HepG2 (cell line): ENCODE data around the gene HSD17B8. TPM values are rescaled to one million over a fixed set of nuclear protein-coding genes. Genes with fewer than 3 reads are reported as not detected.

Experiments
- CEBPZ ChIP-seq: IDR thresholded peaks from 2 replicates; pipeline ENCODE4 v1.6.1; 2012; ENCODE audit warnings: low read length, improper control_type of control experiment
- CERS6 ChIP-seq: sonication (generic); formaldehyde crosslinking; IDR thresholded peaks from 2 replicates; pipeline ENCODE4 v1.5.0; 2020; ENCODE audit warnings: missing genetic modification reagents
- HOXA5 ChIP-seq: sonication (generic); formaldehyde crosslinking; IDR thresholded peaks from 2 replicates; pipeline ENCODE4 v1.4.0; 2020; ENCODE audit warnings: missing genetic modification reagents
- MIER3 ChIP-seq: IDR thresholded peaks from 2 replicates; pipeline ENCODE4 v1.6.1; 2016; ENCODE audit warnings: missing compliant biosample characterization, borderline replicate concordance
- NR2F2 ChIP-seq: IDR thresholded peaks from 2 replicates; pipeline ENCODE4 v1.6.1; 2012; ENCODE audit warnings: low read depth, inconsistent platforms, borderline replicate concordance
- ONECUT2 ChIP-seq: sonication (generic); formaldehyde crosslinking; IDR thresholded peaks from 2 replicates; pipeline ENCODE4 v1.4.0; 2020; ENCODE audit warnings: missing genetic modification reagents
- RARA ChIP-seq: IDR thresholded peaks from 2 replicates; pipeline ENCODE4 v1.6.1; 2016; ENCODE audit warnings: missing genetic modification reagents, missing compliant biosample characterization
- TBX2 ChIP-seq: sonication (generic); formaldehyde crosslinking; IDR thresholded peaks from 2 replicates; pipeline ENCODE4 v1.5.0; 2020; ENCODE audit warnings: missing genetic modification reagents, mild to moderate bottlenecking, borderline replicate concordance
- TFE3 ChIP-seq: IDR thresholded peaks from 2 replicates; pipeline ENCODE4 v1.6.1; 2016
- TMF1 ChIP-seq: sonication (generic); formaldehyde crosslinking; IDR thresholded peaks from 2 replicates; pipeline ENCODE4 v1.8.1; 2022; ENCODE audit warnings: low read depth, missing genetic modification reagents
- ZNF251 ChIP-seq: sonication (generic); formaldehyde crosslinking; IDR thresholded peaks from 2 replicates; pipeline ENCODE4 v1.9.0; 2021; ENCODE audit warnings: mild to moderate bottlenecking, missing genetic modification reagents
- ZNF264 ChIP-seq: sonication (generic); formaldehyde crosslinking; IDR thresholded peaks from 2 replicates; pipeline ENCODE4 v1.4.0; 2020; ENCODE audit warnings: missing genetic modification reagents
- ZNF33A ChIP-seq: sonication (generic); formaldehyde crosslinking; IDR thresholded peaks from 2 replicates; pipeline ENCODE4 v1.5.1; 2020; ENCODE audit warnings: missing genetic modification reagents, mild to moderate bottlenecking, moderate library complexity, borderline replicate concordance
- ZNF362 ChIP-seq: sonication (generic); formaldehyde crosslinking; IDR thresholded peaks from 2 replicates; pipeline ENCODE4 v1.4.0; 2020; ENCODE audit warnings: missing genetic modification reagents, mild to moderate bottlenecking, borderline replicate concordance
- ZNF512 ChIP-seq: sonication (generic); formaldehyde crosslinking; IDR thresholded peaks from 2 replicates; pipeline ENCODE4 v1.4.0; 2020; ENCODE audit warnings: mild to moderate bottlenecking, missing genetic modification reagents
- ZNF546 ChIP-seq: sonication (generic); formaldehyde crosslinking; conservative IDR thresholded peaks from 2 replicates; pipeline ENCODE4 v1.8.1; 2023; ENCODE audit warnings: mild to moderate bottlenecking, missing genetic modification reagents
- polyA plus RNA-seq, 8 experiments: library from polyadenylated mRNA; depleted of rRNA in 3 of 8; stranded (reverse) in 7 of 8; unstranded in 1 of 8; fragments of >200 nt; fragmentation: Illumina TruSeq in 4 of 8; extraction: Trizol in 4 of 8; gene quantifications; 2 replicates each; pipeline versions ENCODE4 v1.2.1 to v1.2.3, GENCODE V29; 2011 to 2016; ENCODE audit warnings: low read depth in 4 of 8, missing spikeins in 1 of 8, mixed read lengths in 1 of 8; ENCODE audit not compliant: insufficient read depth in 1 of 8
- total RNA-seq, 5 experiments: library from RNA; depleted of rRNA; stranded (reverse); fragments of >200 nt; fragmentation: Illumina TruSeq; extraction: Trizol; gene quantifications; 2 replicates each; pipeline ENCODE4 v1.2.3, GENCODE V29; 2016; ENCODE audit warnings: low read depth in 1 of 5
- TF ChIP-seq, protein P1 (sequence below): sonication (generic); formaldehyde crosslinking; IDR thresholded peaks from 2 replicates; pipeline ENCODE4 v1.4.0; 2020; ENCODE audit warnings: missing genetic modification reagents
- TF ChIP-seq, protein P2 (sequence below): sonication (generic); formaldehyde crosslinking; IDR thresholded peaks from 2 replicates; pipeline ENCODE4 v1.8.1; 2023; ENCODE audit warnings: mild to moderate bottlenecking, missing genetic modification reagents

HSD17B8 gene
- total and polyA plus RNA-seq, 2 of the 13 experiments (the other 11 are each of a cell fraction or from before 2014, with no cell fraction given), result 12.6 to 20.1 TPM

- TF ChIP-seq, protein P1, sequence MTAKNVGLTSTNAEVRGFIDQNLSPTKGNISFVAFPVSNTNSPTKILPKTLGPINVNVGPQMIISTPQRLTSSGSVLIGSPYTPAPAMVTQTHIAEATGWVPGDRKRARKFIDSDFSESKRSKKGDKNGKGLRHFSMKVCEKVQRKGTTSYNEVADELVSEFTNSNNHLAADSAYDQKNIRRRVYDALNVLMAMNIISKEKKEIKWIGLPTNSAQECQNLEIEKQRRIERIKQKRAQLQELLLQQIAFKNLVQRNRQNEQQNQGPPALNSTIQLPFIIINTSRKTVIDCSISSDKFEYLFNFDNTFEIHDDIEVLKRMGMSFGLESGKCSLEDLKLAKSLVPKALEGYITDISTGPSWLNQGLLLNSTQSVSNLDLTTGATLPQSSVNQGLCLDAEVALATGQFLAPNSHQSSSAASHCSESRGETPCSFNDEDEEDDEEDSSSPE (CRISPR knock-in tag), result peak; percentile 26; the same call in 1 of the 2 replicates
- peak; percentile 44; the same call in 1 of the 2 replicates for TF ChIP-seq MIER3
- TF ChIP-seq, protein P2, sequence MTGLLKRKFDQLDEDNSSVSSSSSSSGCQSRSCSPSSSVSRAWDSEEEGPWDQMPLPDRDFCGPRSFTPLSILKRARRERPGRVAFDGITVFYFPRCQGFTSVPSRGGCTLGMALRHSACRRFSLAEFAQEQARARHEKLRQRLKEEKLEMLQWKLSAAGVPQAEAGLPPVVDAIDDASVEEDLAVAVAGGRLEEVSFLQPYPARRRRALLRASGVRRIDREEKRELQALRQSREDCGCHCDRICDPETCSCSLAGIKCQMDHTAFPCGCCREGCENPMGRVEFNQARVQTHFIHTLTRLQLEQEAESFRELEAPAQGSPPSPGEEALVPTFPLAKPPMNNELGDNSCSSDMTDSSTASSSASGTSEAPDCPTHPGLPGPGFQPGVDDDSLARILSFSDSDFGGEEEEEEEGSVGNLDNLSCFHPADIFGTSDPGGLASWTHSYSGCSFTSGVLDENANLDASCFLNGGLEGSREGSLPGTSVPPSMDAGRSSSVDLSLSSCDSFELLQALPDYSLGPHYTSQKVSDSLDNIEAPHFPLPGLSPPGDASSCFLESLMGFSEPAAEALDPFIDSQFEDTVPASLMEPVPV (CRISPR knock-in tag), result no peak
- no peak for TF ChIP-seq CERS6
- no peak for TF ChIP-seq CEBPZ
- no peak for TF ChIP-seq ZNF546
- TF ChIP-seq ONECUT2, result no peak
- TF ChIP-seq ZNF33A (CRISPR knock-in tag), result no peak
- TF ChIP-seq HOXA5 (CRISPR knock-in tag), result no peak
- TF ChIP-seq ZNF264 (CRISPR knock-in tag), result no peak
- no peak for TF ChIP-seq TMF1
- TF ChIP-seq NR2F2, result peak; percentile 48; the same call in 1 of the 2 replicates
- TF ChIP-seq ZNF251 (CRISPR knock-in tag), result no peak
- TF ChIP-seq TFE3, result no peak
- TF ChIP-seq RARA, result no peak
- TF ChIP-seq TBX2 (CRISPR knock-in tag), result peak; percentile 54; the same call in 1 of the 2 replicates
- no peak for TF ChIP-seq ZNF362 (CRISPR knock-in tag)
- no peak for TF ChIP-seq ZNF512 (CRISPR knock-in tag)
Observed at GRCh38 chr6:33190504-33191107, 13.8 kb upstream of the HSD17B8 start (continued).
